Fibroblast of peridontal ligament (primary cell): ENCODE measurements around the gene ANKRD63.

Experiments used
- DNase-seq: peaks from one replicate; pipeline ENCODE4 v3.0.0-alpha.2; 2010; ENCODE audit errors: extremely low read depth

The ANKRD63 gene

GRCh38 chr15:40243126-40243810 lies 39.6 kb downstream of the ANKRD63 start:
- DNase-seq, result no peak

- DNase-seq, result no peak
Observed at GRCh38 chr15:40242601-40243000, 40.3 kb downstream of the ANKRD63 start.

GRCh38 chr15:40242213-40242599 lies 40.7 kb downstream of the ANKRD63 start:
- DNase-seq, result no peak

- no peak for DNase-seq
Observed at GRCh38 chr15:40241269-40242212, 41.3 kb downstream of the ANKRD63 start.

- no peak for DNase-seq
Observed at GRCh38 chr15:40240619-40241221, 42.1 kb downstream of the ANKRD63 start.

GRCh38 chr15:40239693-40240618 lies 42.9 kb downstream of the ANKRD63 start:
- no peak for DNase-seq

GRCh38 chr15:40239404-40239692 lies 43.5 kb downstream of the ANKRD63 start:
- DNase-seq, result no peak

GRCh38 chr15:40238532-40239403 lies 44.1 kb downstream of the ANKRD63 start, which contains the start of gene PAK6:
TSS of gene PAK6 (plus strand) at chr15:40239063. CDS start at chr15:40264786, 25,723 bp downstream.
- peak; percentile 42 for DNase-seq

- DNase-seq, result no peak
Observed at GRCh38 chr15:40235201-40235885, 47.5 kb downstream of the ANKRD63 start.

- DNase-seq, result no peak
Observed at GRCh38 chr15:40234783-40235182, 48.1 kb downstream of the ANKRD63 start.

- no peak for DNase-seq
Observed at GRCh38 chr15:40233727-40234577, 48.9 kb downstream of the ANKRD63 start.

GRCh38 chr15:40232625-40233070 lies 50.2 kb downstream of the ANKRD63 start:
- DNase-seq, result peak; percentile 25
